Right renal cortex interstitium (tissue), 3 donors: Measurements from ENCODE around the gene TMBIM4. TPM values are rescaled to one million over a fixed set of nuclear protein-coding genes. Genes with fewer than 3 reads are reported as not detected.
A peak's percentile ranks its signal among the peaks of the same experiment; 100 is the strongest.
"Not testable (repeated sequence)": the region's sequence is repeated elsewhere in the genome, so short reads cannot be mapped to it uniquely, and the experiment has no call there.

ENCODE experiments used
- DNase-seq, 3 donors: peaks; one replicate each; pipeline ENCODE4 v3.0.0-alpha.2; 2013; ENCODE audit warnings: low read depth in 3 of 3, low spot score in 2 of 3
- polyA plus RNA-seq, 3 donors: library from polyadenylated mRNA; unstranded; fragments of 120-200 nt; gene quantifications; one replicate each; pipeline ENCODE4 v1.2.1, GENCODE V29; 2013; ENCODE audit not compliant: insufficient read length in 3 of 3

TMBIM4 gene
- polyA plus RNA-seq, result 100 to 1,000 TPM; 129 to 150 (median 137) TPM

GRCh38 chr12:66169221-66170170, at the start of gene TMBIM4:
Gene TMBIM4, minus strand, starts transcription at chr12:66169996. Its CDS starts 45 bp downstream, at chr12:66169951.
- peak; percentile 82 to 87 (median 86) for DNase-seq

- no peak for DNase-seq
Measured at GRCh38 chr12:66217342-66217917, 47.6 kb upstream of the TMBIM4 start.

GRCh38 chr12:66213011-66213410, 43.2 kb upstream of the TMBIM4 start:
- DNase-seq, result not testable (repeated sequence)

- DNase-seq, result not testable (repeated sequence)
Measured at GRCh38 chr12:66211573-66211972, 41.8 kb upstream of the TMBIM4 start.

- no peak for DNase-seq
Measured at GRCh38 chr12:66210840-66211239, 41.0 kb upstream of the TMBIM4 start.

- no peak for DNase-seq
Measured at GRCh38 chr12:66206141-66206540, 36.3 kb upstream of the TMBIM4 start.

- DNase-seq, result no peak
Measured at GRCh38 chr12:66203820-66204219, 34.0 kb upstream of the TMBIM4 start.

GRCh38 chr12:66199831-66200509, 30.2 kb upstream of the TMBIM4 start:
- no peak for DNase-seq

- DNase-seq, result no peak
Measured at GRCh38 chr12:66199141-66199540, 29.3 kb upstream of the TMBIM4 start.

- no peak for DNase-seq
Measured at GRCh38 chr12:66197495-66197921, 27.7 kb upstream of the TMBIM4 start.

- DNase-seq, result no peak
Measured at GRCh38 chr12:66196806-66197205, 27.0 kb upstream of the TMBIM4 start.

- DNase-seq, result no peak
Measured at GRCh38 chr12:66195242-66195641, 25.4 kb upstream of the TMBIM4 start.

GRCh38 chr12:66194122-66194521, 24.3 kb upstream of the TMBIM4 start:
- no peak for DNase-seq

GRCh38 chr12:66191547-66192126, 21.8 kb upstream of the TMBIM4 start:
- no peak for DNase-seq

- DNase-seq, result no peak
Measured at GRCh38 chr12:66190519-66191370, 20.9 kb upstream of the TMBIM4 start.

GRCh38 chr12:66189889-66190288, 20.1 kb upstream of the TMBIM4 start:
- no peak for DNase-seq

- DNase-seq, result no peak
Measured at GRCh38 chr12:66189486-66189843, 19.7 kb upstream of the TMBIM4 start.

GRCh38 chr12:66188584-66189485, 19.0 kb upstream of the TMBIM4 start, which contains the start of gene IRAK3:
Gene IRAK3, plus strand, starts transcription at chr12:66189214. Its CDS starts 86 bp downstream, at chr12:66189300.
- DNase-seq, result no peak

GRCh38 chr12:66187821-66188220, 18.0 kb upstream of the TMBIM4 start:
- DNase-seq, result no peak
